T-helper 22 cell (primary cell): ENCODE measurements around the gene ZNF26.

Source experiments
- DNase-seq: peaks from one replicate; pipeline ENCODE4 v3.0.0-alpha.2; 2020; ENCODE audit warnings: low read depth

The ZNF26 gene

GRCh38 chr12:133061954-133062353 is 75.8 kb downstream of the ZNF26 start:
- no peak for DNase-seq

- no peak for DNase-seq
These were observed 77.4 kb downstream of the ZNF26 start for GRCh38 chr12:133063556-133063955.

GRCh38 chr12:133073836-133074235 is 87.7 kb downstream of the ZNF26 start:
- no peak for DNase-seq
